Neural progenitor cell (in vitro differentiated cells): Measurements from ENCODE around the gene MMD2.

ENCODE experiments used
- EZH2phosphoT487 ChIP-seq: fragments of 200-600 bp; sonication (generic); IDR thresholded peaks from 2 replicates; pipeline ENCODE4 v1.6.1; 2017; ENCODE audit warnings: antibody characterized with exemption
- TF ChIP-seq, protein P1 (sequence below): fragments of 200-600 bp; sonication (generic); IDR thresholded peaks from 2 replicates; pipeline ENCODE4 v1.5.1; 2017; ENCODE audit warnings: antibody characterized with exemption, mild to moderate bottlenecking

DNA sequence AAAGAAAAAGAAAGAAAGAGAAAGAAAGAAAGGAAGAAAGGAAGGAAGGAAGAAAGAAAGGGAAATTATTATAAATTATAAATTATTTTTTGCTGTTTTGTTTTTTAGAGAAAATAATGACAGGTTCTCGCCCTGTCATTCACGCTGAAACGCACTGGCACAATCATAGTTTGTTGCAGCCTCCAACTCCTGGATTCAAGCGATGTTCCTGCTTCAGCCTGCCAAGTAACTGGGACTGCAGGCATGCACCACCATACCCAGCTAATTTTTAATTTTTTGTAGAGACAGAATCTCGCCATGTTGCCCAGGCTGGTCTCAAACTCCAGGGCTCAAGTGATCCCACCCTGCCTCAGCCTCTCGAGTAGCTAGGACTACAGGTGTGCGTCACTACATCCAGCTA lies 21.6 kb downstream of the MMD2 start:
- TF ChIP-seq, protein P1, sequence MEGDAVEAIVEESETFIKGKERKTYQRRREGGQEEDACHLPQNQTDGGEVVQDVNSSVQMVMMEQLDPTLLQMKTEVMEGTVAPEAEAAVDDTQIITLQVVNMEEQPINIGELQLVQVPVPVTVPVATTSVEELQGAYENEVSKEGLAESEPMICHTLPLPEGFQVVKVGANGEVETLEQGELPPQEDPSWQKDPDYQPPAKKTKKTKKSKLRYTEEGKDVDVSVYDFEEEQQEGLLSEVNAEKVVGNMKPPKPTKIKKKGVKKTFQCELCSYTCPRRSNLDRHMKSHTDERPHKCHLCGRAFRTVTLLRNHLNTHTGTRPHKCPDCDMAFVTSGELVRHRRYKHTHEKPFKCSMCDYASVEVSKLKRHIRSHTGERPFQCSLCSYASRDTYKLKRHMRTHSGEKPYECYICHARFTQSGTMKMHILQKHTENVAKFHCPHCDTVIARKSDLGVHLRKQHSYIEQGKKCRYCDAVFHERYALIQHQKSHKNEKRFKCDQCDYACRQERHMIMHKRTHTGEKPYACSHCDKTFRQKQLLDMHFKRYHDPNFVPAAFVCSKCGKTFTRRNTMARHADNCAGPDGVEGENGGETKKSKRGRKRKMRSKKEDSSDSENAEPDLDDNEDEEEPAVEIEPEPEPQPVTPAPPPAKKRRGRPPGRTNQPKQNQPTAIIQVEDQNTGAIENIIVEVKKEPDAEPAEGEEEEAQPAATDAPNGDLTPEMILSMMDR = no peak
- TF ChIP-seq EZH2phosphoT487 = no peak
